GM19397 (cell line): Measurements from ENCODE around the gene HIP1.
"Not testable (repeated sequence)": the region's sequence is repeated elsewhere in the genome, so short reads cannot be mapped to it uniquely, and the experiment has no call there.

Source experiments
- ATAC-seq: cut with Tn5 transposase; IDR thresholded peaks from one replicate; pipeline ENCODE4 v1.9.1; 2021; ENCODE audit warnings: mild to moderate bottlenecking, moderate library complexity; ENCODE audit not compliant: unreplicated experiment

Gene HIP1

GRCh38 chr7:75534727-75535307 is 203.9 kb downstream of the HIP1 start:
- no peak for ATAC-seq

DNA sequence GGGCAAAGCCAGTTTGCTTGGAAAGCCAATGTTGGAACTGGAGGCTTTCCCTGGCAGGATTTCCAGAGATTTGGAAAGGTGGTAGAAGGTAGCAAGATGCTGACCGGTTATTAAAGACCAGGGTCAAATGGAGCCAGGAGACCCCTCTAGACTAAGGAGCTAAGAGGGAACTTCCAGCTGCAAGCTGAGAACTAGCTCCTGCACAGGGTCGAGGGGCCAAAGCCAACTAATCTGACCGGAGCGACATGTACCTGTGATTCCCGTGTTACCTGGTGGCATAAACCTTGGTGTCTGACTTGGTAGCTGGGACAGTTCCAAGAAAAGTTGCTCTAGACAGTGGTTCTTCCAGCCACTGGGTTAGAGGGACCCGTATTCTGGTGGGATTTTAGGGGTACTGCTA is 204.8 kb downstream of the HIP1 start:
- ATAC-seq: no peak

DNA sequence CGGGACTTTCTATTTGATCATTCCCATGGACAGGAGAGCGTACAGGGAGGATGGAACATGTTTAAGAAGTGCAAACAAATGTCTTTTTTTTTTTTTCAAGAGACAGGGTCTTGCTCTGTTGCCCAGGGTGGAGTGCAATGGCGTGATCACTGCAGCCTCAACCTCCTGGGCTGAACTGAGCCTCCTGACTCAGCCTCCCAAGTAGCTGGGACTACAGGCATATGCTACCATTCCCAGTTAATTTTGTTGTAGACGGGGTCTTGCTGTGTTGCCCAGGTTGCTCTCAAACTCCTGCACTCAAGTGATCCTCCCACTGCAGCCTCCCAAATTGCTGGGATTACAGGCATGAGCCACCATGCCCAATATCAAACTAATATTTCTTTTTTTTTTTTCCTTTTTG is 206.1 kb downstream of the HIP1 start:
- ATAC-seq: no peak

- ATAC-seq: no peak
Measured at GRCh38 chr7:75531359-75531821, 207.4 kb downstream of the HIP1 start.

- not testable (repeated sequence) for ATAC-seq
Measured at GRCh38 chr7:75527224-75527722, 211.5 kb downstream of the HIP1 start.

DNA sequence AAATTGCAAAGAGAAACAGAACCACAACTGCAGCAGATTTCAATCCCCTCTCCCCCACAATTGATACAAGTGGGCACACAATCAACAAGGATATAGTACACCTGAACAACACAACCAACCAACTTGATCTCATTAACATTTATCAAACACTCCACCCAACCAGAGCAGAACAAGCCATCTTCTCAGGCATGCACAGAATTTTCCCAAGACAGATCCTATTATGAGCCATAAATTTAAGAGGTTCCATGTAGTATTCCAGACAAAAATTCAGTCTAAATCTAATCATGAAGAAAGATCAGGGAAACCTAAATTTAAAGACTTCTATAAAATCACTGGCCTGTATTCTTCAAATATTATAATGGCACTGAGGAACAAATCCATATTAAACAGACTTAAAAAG is 217.0 kb downstream of the HIP1 start:
- ATAC-seq: not testable (repeated sequence)

GRCh38 chr7:75518842-75519241 is 219.9 kb downstream of the HIP1 start:
- not testable (repeated sequence) for ATAC-seq

DNA sequence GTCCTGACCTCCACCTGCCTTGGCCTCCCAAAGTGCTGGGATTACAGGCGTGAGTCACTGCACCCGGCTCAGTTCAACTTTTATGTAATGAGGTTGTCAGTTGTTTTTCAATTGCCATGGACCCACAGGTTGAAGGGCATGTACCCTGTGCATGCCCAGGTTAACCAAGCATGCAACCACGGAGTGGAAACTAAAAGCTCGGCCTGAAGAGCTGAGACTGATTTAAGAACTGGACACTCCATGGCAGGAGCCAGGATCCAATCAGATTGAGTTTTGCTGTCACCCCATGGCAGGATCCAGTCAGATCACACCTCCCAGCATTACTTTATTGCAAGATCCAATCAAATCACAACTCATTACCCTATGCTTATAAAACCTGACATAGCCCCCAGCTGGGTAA is 229.7 kb downstream of the HIP1 start:
- ATAC-seq: not testable (repeated sequence)

- ATAC-seq: not testable (repeated sequence)
Measured at GRCh38 chr7:75492020-75492419, 246.7 kb downstream of the HIP1 start, which contains the start of gene SPDYE5. SPDYE5 (plus strand) TSS chr7:75492320; CDS start chr7:75494048, 1,728 bp downstream.

DNA sequence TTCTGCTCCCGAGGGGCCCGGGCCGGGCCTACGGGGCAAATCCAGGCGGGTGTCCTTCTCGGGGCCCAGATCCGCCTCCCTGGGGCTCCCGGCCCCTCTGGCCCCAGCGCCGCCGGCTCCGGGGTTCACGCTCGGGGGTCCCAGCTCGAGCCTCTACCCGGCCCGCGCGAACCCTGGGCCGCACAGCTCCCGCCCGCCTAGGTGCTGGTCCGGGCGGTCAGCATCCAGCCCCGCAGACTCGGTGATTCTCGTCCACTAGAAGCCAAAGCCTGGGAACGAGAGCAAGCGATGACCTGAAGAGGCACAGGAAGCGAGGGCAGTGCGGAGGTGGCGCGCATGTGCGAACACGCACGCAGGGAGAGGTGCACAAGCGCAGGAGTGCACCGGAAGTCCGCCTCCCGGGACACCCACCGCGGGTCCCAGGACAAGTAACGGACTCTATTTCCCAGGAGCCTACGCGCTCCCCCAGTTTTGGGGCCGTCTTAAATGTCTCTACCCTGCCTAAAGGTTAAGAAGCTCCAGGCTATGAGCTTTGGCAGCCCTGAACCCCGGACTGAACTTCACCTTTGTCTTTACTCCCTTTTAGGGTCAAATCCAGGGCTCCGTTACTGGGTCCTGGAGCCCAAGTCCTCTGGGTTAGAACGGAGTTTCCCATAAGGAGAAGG is 252.6 kb downstream of the HIP1 start, which contains the start of gene POM121C:
Gene POM121C, minus strand, starts transcription at position 321 of the 665 bp plus-strand sequence. CDS start 44,803 bp downstream, outside the sequence.
- ATAC-seq: peak; percentile 99

- not testable (repeated sequence) for ATAC-seq
Measured at GRCh38 chr7:75485355-75485978, 253.3 kb downstream of the HIP1 start.
